Activated naive CD8-positive, alpha-beta T cell treated with anti-CD3 and anti-CD28 coated beads for 36 hours (primary cell): ENCODE measurements around the gene PER2. TPM values are rescaled to one million over a fixed set of nuclear protein-coding genes. Genes with fewer than 3 reads are reported as not detected.

ENCODE experiments used
- DNase-seq: peaks from one replicate; pipeline ENCODE4 v3.0.0; 2021
- H3K27ac Mint-ChIP-seq: one replicate; pipeline ENCODE4 v1.8.0; 2022; ENCODE audit warnings: mild to moderate bottlenecking, moderate library complexity, mixed read lengths
- H3K27me3 Mint-ChIP-seq: one replicate; pipeline ENCODE4 v1.8.0; 2022; ENCODE audit warnings: mild to moderate bottlenecking, mixed read lengths
- H3K36me3 Mint-ChIP-seq: one replicate; pipeline ENCODE4 v1.8.0; 2021; ENCODE audit warnings: mild to moderate bottlenecking, mixed read lengths
- H3K4me1 Mint-ChIP-seq: one replicate; pipeline ENCODE4 v1.8.0; 2021; ENCODE audit warnings: mixed read lengths
- H3K4me3 Mint-ChIP-seq: one replicate; pipeline ENCODE4 v1.8.0; 2022; ENCODE audit warnings: mild to moderate bottlenecking, moderate library complexity, mixed read lengths
- H3K9me3 Mint-ChIP-seq: one replicate; pipeline ENCODE4 v1.8.0; 2022; ENCODE audit warnings: mixed read lengths
- total RNA-seq, 2 experiments: library from RNA; stranded (reverse); gene quantifications; one replicate each; pipeline ENCODE4 v1.2.3, GENCODE V29; 2021

Gene PER2
- total RNA-seq, 2 experiments from 2014 or later: 15.3 to 17.5 TPM

GRCh38 chr2:238270606-238271005 is 17.8 kb downstream of the PER2 start:
- Mint-ChIP-seq H3K27ac (no peak overlapping the region), H3K4me1 (no peaks in the 10 kb centered on the region), H3K9me3 (no peaks in the 10 kb centered on the region), H3K36me3 (peaks cover 10% of the 10 kb centered on the region), H3K4me3 (no peak overlapping the region), H3K27me3 (no peaks in the 10 kb centered on the region)
- no peak for DNase-seq

GRCh38 chr2:238269741-238270140 is 18.7 kb downstream of the PER2 start:
- Mint-ChIP-seq H3K27ac (no peak overlapping the region), H3K4me3 (no peak overlapping the region), H3K9me3 (no peaks in the 10 kb centered on the region), H3K36me3 (peaks cover 10% of the 10 kb centered on the region), H3K27me3 (no peaks in the 10 kb centered on the region), H3K4me1 (no peaks in the 10 kb centered on the region)
- no peak for DNase-seq

- H3K4me1 Mint-ChIP-seq: peaks cover 5% of the 10 kb centered on the region
- no peak overlapping the region for H3K4me3 Mint-ChIP-seq
- peaks cover 13% of the 10 kb centered on the region for H3K36me3 Mint-ChIP-seq
- no peak overlapping the region for H3K27ac Mint-ChIP-seq
- H3K9me3 Mint-ChIP-seq: no peaks in the 10 kb centered on the region
- H3K27me3 Mint-ChIP-seq: no peaks in the 10 kb centered on the region
- DNase-seq: no peak
Measured at GRCh38 chr2:238267884-238268680, 20.3 kb downstream of the PER2 start.

GRCh38 chr2:238267341-238267710 is 21.1 kb downstream of the PER2 start:
- H3K4me1 Mint-ChIP-seq: peaks cover 5% of the 10 kb centered on the region

DNA sequence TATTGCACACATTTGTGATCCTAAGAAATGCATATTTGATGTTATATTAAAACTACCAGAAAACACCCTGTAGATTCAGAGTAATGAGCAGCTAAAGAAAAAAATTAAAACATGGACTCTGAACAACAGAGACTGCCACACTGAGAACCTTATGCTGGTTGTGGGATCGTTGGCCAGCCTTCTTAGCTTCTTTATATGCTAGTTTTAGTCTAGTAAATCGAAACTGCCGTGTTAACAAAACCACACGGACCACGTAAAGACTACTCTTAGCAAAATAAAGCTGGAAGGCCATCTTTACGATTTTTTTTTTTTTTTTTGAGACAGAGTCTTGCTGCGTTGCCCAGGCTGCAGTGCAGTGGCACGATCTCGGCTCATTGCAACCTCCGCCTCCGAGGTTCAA is 22.8 kb downstream of the PER2 start:
- Mint-ChIP-seq H3K27ac (no peak overlapping the region), H3K27me3 (no peaks in the 10 kb centered on the region), H3K4me3 (no peak overlapping the region), H3K9me3 (no peaks in the 10 kb centered on the region), H3K4me1 (peaks cover 5% of the 10 kb centered on the region), H3K36me3 (peaks cover 15% of the 10 kb centered on the region)
- DNase-seq: no peak

More at GRCh38 chr2:238267341-238267710, 21.1 kb downstream of the PER2 start:
- H3K4me3 Mint-ChIP-seq: no peak overlapping the region
- H3K9me3 Mint-ChIP-seq: no peaks in the 10 kb centered on the region
- peaks cover 13% of the 10 kb centered on the region for H3K36me3 Mint-ChIP-seq
- no peak for DNase-seq
- no peak overlapping the region for H3K27ac Mint-ChIP-seq
- H3K27me3 Mint-ChIP-seq: no peaks in the 10 kb centered on the region

DNA sequence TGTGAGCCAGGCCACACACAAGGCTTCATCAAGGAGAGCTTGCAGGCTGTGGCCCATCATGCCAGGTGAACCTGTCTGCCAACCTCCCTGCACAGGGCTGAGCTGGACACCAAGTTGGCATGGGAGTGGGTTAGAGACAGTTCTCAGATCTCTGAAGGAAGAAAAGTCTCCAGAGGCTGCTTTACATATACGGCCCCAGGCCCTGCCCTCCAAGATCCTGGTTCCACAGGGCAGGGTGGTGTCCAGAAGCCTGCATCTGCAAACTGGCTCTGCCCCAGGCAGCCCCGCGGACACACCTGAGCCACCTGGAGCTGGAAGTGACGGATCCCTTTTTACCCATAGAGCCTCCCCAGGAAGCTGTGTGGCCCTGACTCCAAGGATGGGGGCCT is 24.3 kb downstream of the PER2 start:
- no peak for DNase-seq
- peaks cover 5% of the 10 kb centered on the region for H3K4me1 Mint-ChIP-seq
- no peak overlapping the region for H3K27ac Mint-ChIP-seq
- no peaks in the 10 kb centered on the region for H3K27me3 Mint-ChIP-seq
- H3K4me3 Mint-ChIP-seq: no peak overlapping the region
- H3K9me3 Mint-ChIP-seq: no peaks in the 10 kb centered on the region
- peaks cover 23% of the 10 kb centered on the region for H3K36me3 Mint-ChIP-seq

DNA sequence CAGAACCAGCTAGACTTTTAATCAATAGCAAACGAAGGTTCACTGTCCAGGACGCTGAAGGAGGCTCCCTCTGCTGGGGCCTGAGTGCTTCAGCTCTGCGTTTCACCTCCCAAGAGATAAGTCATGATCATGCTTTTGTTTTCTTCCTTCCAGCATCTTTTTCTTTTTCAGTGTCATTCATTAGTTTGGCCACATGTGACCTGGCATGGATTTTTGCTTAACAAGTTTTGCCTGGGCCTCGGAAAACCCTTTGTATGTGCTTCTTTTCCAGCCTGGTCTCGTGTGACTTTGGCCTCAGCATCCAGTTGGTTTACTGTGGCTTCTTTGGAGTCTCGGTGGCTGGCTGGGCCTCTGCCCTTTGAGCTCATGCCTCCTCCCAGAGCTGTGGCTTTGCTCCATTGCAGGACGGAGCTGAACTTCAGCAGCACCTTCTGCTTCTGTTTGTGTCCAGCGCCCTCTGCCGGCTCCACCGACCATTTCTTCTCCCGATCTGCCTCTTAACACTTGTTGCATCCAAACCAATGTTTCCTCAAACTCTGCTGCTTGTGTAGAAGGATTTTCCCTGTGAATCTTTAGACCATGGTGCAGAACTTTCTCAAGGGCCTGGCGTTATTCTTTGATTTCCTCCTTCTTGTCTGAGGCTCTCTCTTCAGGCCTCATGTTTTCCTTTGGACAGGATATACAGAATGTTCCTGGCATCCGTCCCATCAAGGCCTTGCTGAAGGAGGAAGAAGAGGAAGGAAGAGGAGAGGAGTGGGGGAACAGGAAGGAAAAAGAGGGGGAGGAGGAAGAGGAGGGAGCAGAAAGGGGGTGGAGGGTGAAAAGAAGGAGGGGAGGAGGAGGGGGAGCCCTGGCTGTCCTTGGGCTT is 25.0 kb downstream of the PER2 start:
- Mint-ChIP-seq H3K27ac (peak overlapping the region; percentile 21), H3K9me3 (no peaks in the 10 kb centered on the region), H3K36me3 (peaks cover 25% of the 10 kb centered on the region), H3K27me3 (no peaks in the 10 kb centered on the region), H3K4me3 (no peak overlapping the region), H3K4me1 (peaks cover 5% of the 10 kb centered on the region)
- peak; percentile 63 for DNase-seq

DNA sequence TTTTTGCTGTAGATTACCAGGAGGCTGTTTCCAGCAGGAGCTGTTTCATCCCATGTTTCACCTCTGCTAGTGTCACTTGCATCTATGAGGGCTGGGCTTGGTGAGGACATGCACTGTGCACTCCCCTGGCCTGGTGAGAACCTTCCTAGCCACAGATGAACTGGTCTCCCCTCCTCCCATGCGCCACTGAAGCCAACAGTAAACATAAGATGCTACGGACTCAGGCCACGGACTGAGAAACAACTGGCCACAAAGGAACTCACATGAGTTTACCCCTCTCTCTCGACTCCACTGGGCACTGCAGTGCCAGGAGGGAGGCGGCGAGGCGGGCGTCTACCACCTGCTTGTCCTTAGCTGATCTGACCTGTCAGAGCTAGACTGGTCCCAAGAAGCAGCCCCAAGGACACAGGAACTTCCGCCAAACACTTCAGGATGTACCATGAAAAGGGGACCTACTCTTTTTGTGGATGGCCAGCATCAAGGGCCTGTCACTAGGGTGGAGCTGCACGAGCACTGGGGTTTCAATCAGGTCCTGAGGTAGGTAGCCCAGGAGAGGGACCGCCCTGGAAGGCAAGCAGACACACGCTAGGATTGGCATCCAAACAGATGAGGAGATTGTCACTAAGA is 25.8 kb downstream of the PER2 start:
- Mint-ChIP-seq H3K27ac (no peak overlapping the region), H3K4me1 (peaks cover 5% of the 10 kb centered on the region), H3K27me3 (no peaks in the 10 kb centered on the region), H3K4me3 (no peak overlapping the region), H3K9me3 (no peaks in the 10 kb centered on the region), H3K36me3 (peaks cover 25% of the 10 kb centered on the region)
- DNase-seq: no peak

DNA sequence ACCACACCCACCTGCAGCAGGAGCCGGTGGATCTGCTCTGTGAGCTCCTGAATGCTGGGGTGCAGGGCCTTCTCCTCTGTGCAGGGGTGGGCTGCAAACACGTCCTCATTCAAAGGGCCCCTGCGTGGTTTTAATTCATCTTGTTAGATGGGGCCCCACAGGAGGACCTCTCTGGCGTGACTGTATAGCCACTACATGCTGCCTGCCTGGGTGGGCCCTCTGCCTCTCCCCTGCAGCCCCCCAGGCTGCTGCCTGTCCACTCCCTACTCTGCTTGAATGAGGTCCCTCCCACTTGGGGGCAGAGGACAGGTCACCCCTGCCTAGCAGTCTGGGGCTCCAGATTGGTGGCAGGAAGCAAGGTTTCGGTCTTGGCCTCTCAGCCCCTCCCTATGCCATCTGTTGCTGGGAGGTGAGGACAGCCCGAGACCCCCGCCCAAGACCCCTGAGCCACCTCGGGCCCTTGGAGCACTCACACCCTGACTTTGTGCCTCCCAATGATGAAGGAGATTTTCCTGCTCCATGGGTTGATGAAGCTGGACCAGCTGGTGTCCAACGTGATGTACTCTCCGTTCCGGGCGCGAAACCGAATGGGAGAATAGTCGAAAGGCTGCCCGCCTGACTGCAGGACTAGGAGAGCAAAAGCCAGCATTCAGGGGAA is 26.6 kb downstream of the PER2 start:
- peaks cover 5% of the 10 kb centered on the region for H3K4me1 Mint-ChIP-seq
- H3K36me3 Mint-ChIP-seq: peaks cover 22% of the 10 kb centered on the region
- H3K27me3 Mint-ChIP-seq: no peaks in the 10 kb centered on the region
- no peaks in the 10 kb centered on the region for H3K9me3 Mint-ChIP-seq
- no peak for DNase-seq
- no peak overlapping the region for H3K4me3 Mint-ChIP-seq
- no peak overlapping the region for H3K27ac Mint-ChIP-seq

- DNase-seq: no peak
- Mint-ChIP-seq H3K36me3 (peaks cover 25% of the 10 kb centered on the region), H3K4me1 (peaks cover 5% of the 10 kb centered on the region), H3K9me3 (no peaks in the 10 kb centered on the region), H3K27me3 (no peaks in the 10 kb centered on the region), H3K4me3 (no peak overlapping the region), H3K27ac (no peak overlapping the region)
Measured at GRCh38 chr2:238260883-238261282, 27.5 kb downstream of the PER2 start.

GRCh38 chr2:238259061-238260020 is 29.1 kb downstream of the PER2 start:
- peaks cover 5% of the 10 kb centered on the region for H3K4me1 Mint-ChIP-seq
- no peak overlapping the region for H3K4me3 Mint-ChIP-seq
- DNase-seq: no peak
- H3K36me3 Mint-ChIP-seq: peaks cover 28% of the 10 kb centered on the region
- H3K27me3 Mint-ChIP-seq: no peaks in the 10 kb centered on the region
- no peaks in the 10 kb centered on the region for H3K9me3 Mint-ChIP-seq
- H3K27ac Mint-ChIP-seq: no peak overlapping the region

- Mint-ChIP-seq H3K36me3 (peaks cover 23% of the 10 kb centered on the region), H3K27ac (no peak overlapping the region), H3K27me3 (no peaks in the 10 kb centered on the region), H3K4me1 (no peaks in the 10 kb centered on the region), H3K9me3 (no peaks in the 10 kb centered on the region), H3K4me3 (no peak overlapping the region)
- DNase-seq: no peak
Measured at GRCh38 chr2:238257786-238258700, 30.4 kb downstream of the PER2 start.

DNA sequence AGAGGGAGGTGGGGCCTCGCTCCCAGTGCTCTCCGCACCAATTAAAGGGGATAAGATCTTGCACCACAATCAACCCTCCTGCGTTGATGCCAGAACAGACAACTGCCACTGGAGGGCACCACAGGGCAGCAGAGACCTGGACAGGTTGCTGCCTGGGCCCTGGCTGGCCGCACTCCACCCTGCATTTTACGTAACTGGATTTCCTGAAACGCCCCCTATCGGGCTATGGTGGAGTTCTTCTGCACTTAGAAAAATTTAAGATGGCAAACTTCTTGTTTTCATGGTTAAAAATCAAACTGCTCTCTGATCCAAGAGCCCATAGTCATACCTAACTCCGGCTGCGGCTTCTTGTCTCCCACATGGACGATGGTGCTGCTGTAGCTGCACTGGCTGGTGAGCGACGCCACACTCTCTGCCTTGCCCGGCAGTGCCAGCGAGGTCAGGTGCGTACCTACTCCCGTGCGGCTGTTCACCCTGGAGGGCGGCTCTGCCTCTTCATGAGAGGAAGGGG is 31.8 kb downstream of the PER2 start:
- H3K36me3 Mint-ChIP-seq: peaks cover 19% of the 10 kb centered on the region
- H3K9me3 Mint-ChIP-seq: no peaks in the 10 kb centered on the region
- H3K4me3 Mint-ChIP-seq: no peak overlapping the region
- H3K4me1 Mint-ChIP-seq: no peaks in the 10 kb centered on the region
- H3K27me3 Mint-ChIP-seq: no peaks in the 10 kb centered on the region
- H3K27ac Mint-ChIP-seq: no peak overlapping the region
- peak; percentile 76 for DNase-seq
